ENCODE results near the gene AUTS2.

The AUTS2 gene

DNA sequence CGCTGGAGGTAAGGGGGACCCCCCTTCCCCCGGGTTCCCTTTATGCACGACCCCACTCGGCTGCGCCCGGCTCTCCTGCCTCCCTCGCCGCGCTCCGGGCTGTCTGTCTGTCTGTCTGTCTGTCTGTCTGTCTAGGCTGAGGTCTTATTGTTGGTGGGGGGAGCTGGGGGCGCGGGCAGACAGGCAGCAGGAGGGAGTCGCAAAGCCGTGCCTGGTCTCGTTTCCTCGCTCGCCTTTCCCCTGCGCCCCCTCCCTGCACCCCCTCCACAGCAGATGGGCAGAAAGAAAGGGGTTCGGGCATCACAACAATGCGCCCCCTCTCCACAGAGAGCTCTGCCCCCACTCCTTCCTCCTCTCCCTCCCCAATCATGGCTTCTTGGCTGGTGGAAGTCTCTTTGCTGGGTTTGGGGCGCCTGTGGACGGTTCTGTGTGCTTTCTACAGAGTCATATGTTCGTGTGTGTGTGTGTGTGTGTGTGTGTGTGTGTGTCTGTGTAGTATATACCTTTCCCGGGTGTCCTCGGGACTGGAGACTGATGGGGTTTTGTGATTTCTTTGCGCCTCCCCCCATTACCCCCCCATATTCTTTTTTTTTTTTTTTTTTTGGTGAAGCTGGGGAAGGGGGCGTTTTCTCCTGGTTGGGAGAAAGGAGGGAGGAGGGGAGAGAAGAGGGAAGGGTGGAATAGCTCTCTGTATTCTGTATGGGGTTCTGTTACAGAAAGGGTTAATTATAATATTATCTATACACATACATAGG, 1.9 kb downstream of the AUTS2 start:
- DNase-seq (ENCODE audit: low read depth), result no peak

GRCh38 chr7:69600710-69601519, 2.6 kb downstream of the AUTS2 start:
- DNase-seq (ENCODE audit: low read depth), result no peak

DNA sequence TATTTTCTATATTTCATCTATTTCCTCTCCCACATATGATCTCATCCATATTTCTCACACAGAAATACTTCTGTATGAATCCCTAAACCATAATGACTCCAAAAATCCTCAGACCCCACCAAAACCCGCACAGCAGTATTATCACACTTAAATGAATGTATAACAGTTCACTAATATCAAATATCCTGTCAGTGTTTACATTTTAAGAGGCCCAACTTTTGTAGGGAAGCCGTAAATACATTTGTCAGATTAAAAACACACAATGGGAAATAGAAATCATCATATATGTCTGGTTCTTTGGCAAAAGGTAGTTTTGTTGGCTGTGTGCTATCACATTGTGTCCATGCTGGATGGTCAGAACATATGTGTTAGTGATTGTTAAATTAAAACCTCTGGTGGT, 4.2 kb downstream of the AUTS2 start:
- no peak for DNase-seq (ENCODE audit: low read depth)

DNA sequence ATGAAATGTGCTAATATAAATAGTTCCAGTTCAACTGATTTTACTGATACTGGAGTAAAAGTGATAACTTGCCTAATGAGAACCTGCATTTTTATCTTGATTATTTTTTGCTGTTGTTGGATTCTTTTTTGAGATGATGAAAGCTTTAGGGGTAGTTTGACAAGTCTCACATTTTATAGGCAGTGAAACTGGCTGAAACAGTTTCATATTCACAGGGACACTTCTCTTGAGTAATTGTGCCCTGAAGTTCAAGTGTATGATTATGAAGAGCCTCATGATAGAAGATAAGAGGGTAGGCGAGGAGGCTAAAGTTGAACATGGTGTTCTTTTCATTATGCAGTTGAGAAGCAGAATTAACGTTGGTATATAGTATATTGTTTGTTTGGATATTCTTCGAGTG, 5.1 kb downstream of the AUTS2 start:
- no peak for DNase-seq (ENCODE audit: low read depth)

DNA sequence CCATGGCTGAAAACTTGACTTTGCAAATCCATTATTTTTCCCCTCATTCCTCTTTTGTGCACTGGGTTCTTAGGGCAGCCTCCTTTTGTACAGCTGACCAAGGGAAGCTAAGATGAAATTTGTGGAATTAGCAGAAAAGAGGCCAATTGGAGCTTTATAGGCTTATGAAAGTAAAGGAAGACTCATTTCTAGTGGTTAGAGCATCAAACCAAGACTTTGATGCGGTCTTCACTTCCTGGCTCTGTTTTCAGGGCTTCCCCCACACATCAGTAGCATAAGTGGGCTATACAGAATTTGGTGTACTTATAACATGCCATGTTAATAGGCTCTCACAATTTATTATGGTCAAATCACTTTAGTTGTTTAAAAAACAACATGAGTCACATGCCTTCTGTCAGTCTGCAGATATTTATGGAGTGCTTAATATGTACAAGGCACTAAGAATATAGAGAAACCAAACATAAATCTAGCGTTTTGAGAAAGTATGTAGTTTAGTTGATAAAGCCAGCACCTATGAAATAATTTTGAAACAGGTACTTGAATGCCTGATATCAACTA, 5.7 kb downstream of the AUTS2 start:
- DNase-seq (ENCODE audit: low read depth), result no peak

- no peak for DNase-seq (ENCODE audit: low read depth)
Measured at GRCh38 chr7:69605070-69605469, 6.8 kb downstream of the AUTS2 start.

DNA sequence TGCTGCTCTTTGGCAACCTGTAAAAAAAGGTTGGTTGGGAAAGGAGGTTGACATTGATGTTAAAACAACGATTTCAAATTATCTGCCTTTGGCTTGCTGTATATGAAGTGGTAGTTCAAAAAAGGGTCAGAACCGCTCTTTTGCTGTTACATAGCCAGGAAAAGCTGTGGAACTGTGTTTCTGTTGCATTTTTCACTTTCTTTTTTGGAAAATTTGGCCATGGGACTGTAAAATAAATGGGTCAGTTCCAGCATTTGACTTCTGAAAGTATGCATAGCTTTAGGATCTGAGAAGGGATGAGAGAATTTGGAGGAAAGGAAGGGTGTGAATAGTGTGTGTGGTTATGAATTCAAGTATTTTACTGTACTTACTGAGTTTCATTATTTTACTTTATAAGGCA, 7.3 kb downstream of the AUTS2 start:
- no peak for DNase-seq (ENCODE audit: low read depth)

- no peak for DNase-seq (ENCODE audit: low read depth)
Measured at GRCh38 chr7:69608049-69608448, 9.8 kb downstream of the AUTS2 start.

DNA sequence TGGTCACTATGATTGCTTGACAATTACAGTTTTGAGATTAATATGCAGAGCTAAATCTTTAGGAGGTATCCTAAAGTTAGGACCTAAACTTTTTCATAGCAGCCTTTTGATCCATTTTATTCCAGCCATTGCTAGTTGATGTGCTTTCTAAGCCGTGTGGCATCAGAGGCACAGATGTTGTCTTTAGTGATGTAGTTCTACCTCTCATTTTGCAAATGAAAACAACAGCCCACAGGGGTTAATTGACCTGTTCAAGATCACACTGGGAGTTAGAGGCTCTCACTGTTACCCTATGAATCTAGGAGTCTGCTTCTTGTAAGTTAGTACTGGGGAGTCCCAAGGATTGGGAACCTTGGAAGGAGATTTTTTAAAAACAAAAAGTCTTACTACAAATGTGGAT, 10.6 kb downstream of the AUTS2 start:
- DNase-seq (ENCODE audit: low read depth), result no peak

DNA sequence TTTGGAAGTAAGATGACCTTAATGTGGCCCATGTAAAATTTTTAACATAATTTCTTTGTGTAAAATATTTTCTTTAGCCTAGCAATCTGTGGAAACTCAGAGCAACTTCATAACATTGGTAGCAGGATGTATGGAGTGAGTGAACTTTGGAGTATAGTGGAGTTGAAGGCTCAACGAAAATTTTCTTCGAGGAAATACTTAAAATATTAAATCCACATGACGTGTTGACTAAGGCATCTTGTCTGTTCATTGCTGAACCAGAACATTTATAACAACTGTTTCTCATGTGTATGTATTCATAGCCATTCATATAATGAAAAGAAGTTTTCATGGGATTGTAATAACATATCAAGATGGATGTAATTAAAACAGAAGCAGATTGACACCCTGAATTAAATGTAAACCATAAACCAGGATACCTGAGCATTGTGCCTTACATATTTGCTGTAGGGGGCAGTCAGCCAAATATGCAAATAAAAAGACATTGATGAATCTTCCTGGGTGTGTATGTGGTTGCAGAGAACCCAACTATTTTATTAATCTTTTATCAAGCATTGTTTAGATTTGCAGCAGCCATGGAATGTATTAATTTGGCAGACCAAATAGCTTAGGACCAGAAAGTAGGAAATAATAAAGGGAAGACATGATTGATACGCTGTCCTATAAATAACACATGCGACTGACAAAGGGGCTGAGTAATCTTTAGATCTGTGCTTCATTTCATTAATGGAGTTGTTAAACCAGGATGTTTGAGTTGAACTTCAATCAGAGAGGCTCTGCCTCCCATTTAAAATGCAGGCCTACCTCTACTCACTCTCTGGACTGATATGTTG, 11.5 kb downstream of the AUTS2 start:
- DNase-seq (ENCODE audit: low read depth), result no peak

GRCh38 chr7:69610374-69611084, 12.3 kb downstream of the AUTS2 start:
- no peak for DNase-seq (ENCODE audit: low read depth)

GRCh38 chr7:69612981-69613380, 14.7 kb downstream of the AUTS2 start:
- no peak for DNase-seq (ENCODE audit: low read depth)

- no peak for DNase-seq (ENCODE audit: low read depth)
Measured at GRCh38 chr7:69613846-69614245, 15.6 kb downstream of the AUTS2 start.

DNA sequence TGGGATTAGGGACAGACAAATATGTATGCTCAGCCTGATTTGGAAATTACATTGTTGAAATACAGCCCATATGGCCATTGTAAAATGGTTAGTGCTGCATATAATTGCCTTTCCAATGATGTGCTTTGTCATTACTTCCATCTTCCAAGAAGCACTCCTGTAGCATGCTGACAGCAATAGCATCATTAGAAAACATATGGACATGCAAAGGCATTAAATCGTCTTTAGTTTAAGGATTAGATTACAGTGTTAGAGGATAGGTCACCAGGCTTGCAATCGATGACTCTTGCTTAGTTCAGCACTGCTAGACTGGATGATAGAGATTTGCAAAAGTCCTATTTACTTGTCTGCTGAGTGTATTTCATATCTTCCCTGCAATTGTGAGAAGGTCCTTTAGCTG, 17.4 kb downstream of the AUTS2 start:
- no peak for DNase-seq (ENCODE audit: low read depth)

DNA sequence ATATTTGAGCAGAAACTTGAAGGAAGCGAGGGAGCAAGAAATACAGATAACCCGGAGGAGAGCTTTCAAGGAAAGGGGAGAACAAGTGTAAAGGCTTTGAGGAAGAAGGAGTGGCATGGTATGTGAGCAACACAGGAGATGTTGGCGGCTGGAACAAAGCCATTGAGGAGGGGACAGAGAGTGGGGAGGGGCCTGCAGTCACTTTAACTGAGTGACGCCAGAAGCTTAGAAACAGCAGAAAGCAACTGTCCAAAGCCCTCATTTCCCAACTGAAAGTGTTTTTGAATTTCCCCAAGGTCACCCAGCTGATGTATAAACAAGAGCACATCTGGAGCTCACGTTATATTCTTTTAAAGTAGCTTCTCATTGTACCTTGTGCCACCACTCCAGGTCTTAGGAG, 19.1 kb downstream of the AUTS2 start:
- no peak for DNase-seq (ENCODE audit: low read depth)

GRCh38 chr7:69619054-69619453, 20.8 kb downstream of the AUTS2 start:
- DNase-seq (ENCODE audit: low read depth), result no peak

- no peak for DNase-seq (ENCODE audit: low read depth)
Measured at GRCh38 chr7:69619635-69620034, 21.4 kb downstream of the AUTS2 start.

DNA sequence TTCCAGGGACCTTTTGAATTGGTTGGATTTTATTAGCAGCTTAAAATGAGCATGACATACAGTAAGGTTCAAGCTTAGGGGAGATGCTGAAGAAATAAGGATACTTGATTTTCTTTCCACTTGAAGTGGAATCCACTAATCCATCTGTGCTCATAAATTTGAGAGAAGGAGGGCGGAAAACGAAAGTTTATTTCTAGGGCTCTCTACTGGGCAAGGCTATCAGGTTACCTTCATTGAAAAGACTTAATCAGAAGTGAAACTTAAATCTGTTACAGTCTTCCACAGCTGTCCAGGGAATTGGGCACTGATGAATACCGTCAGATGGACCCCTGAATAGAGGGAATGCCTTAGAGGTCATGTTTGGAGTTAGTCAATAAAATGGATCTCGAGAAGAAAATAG, 21.8 kb downstream of the AUTS2 start:
- DNase-seq (ENCODE audit: low read depth), result no peak

GRCh38 chr7:69620650-69621049, 22.4 kb downstream of the AUTS2 start:
- no peak for DNase-seq (ENCODE audit: low read depth)

GRCh38 chr7:69622014-69622835, 23.9 kb downstream of the AUTS2 start:
- no peak for DNase-seq (ENCODE audit: low read depth)

DNA sequence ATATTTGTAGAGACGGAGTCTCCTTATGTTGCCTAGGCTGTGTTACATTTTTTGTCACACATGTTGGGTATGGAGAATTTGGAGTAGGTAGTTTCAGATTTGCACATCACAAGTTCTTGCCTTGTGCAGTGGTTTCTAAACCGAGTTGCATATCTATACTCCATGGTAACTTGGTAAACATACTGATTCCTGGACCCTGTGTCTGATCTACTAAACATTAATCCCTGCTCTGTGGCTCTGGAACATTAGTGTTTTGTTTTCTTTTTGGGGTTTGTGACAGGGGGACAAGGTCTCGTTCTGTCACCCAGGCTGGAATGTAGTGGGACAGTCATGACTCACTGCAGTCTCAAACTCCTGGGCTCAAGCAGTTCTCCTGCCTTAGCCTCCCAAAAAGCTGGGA, 24.7 kb downstream of the AUTS2 start:
- no peak for DNase-seq (ENCODE audit: low read depth)
